Trophoblast cell (in vitro differentiated cells and primary cell): ENCODE results near the gene CD300A.
"Not testable (repeated sequence)": the region's sequence is repeated elsewhere in the genome, so short reads cannot be mapped to it uniquely, and the experiment has no call there.

Experiments
- DNase-seq, 2 donors: peaks; one replicate each; pipeline ENCODE4 v3.0.0-alpha.2; 2016
- H2AFZ ChIP-seq: 2 replicates; pipeline ENCODE4 v1.6.1; 2013; ENCODE audit warnings: low read length, moderate library complexity, mild to moderate bottlenecking; ENCODE audit not compliant: insufficient read depth, poor library complexity
- H2AK5ac ChIP-seq: 2 replicates; pipeline ENCODE4 v1.6.1; 2013; ENCODE audit warnings: mild to moderate bottlenecking, low read length
- H2BK120ac ChIP-seq: 2 replicates; pipeline ENCODE4 v1.6.1; 2013; ENCODE audit warnings: low read length, mild to moderate bottlenecking, moderate library complexity; ENCODE audit not compliant: insufficient read depth, poor library complexity
- H2BK12ac ChIP-seq: 2 replicates; pipeline ENCODE4 v1.6.1; 2013; ENCODE audit warnings: mild to moderate bottlenecking, low read length, moderate library complexity
- H2BK5ac ChIP-seq: 2 replicates; pipeline ENCODE4 v1.6.1; 2013; ENCODE audit warnings: low read length, low read depth, moderate library complexity, mild to moderate bottlenecking; ENCODE audit not compliant: poor library complexity
- H3K14ac ChIP-seq: 2 replicates; pipeline ENCODE4 v1.6.1; 2013; ENCODE audit warnings: mild to moderate bottlenecking, low read length
- H3K18ac ChIP-seq: 2 replicates; pipeline ENCODE4 v1.6.1; 2013; ENCODE audit warnings: mild to moderate bottlenecking, low read length
- H3K23ac ChIP-seq: 2 replicates; pipeline ENCODE4 v1.6.1; 2013; ENCODE audit warnings: low read length
- H3K27ac ChIP-seq: 2 replicates; pipeline ENCODE4 v1.5.1; 2013; ENCODE audit warnings: low read depth, mild to moderate bottlenecking, inconsistent platforms, low read length, moderate library complexity
- H3K27me3 ChIP-seq: 2 replicates; pipeline ENCODE4 v1.6.1; 2013; ENCODE audit warnings: inconsistent platforms, mild to moderate bottlenecking, low read length, moderate library complexity; ENCODE audit not compliant: insufficient read depth
- H3K36me3 ChIP-seq, 2 experiments: 1 replicate in 1 of 2; 2 replicates in 1 of 2; pipeline ENCODE4 v1.6.1; 2013; ENCODE audit warnings: low read length in 2 of 2, mild to moderate bottlenecking in 2 of 2, moderate library complexity in 1 of 2; ENCODE audit not compliant: insufficient read depth in 2 of 2, control insufficient read depth in 1 of 2
- H3K4ac ChIP-seq: 2 replicates; pipeline ENCODE4 v1.6.1; 2013; ENCODE audit warnings: low read depth, mild to moderate bottlenecking, low read length, moderate library complexity
- H3K4me1 ChIP-seq, 2 experiments: 1 replicate in 1 of 2; 2 replicates in 1 of 2; pipeline ENCODE4 v1.6.1; 2013; ENCODE audit warnings: low read length in 2 of 2, mild to moderate bottlenecking in 2 of 2, moderate library complexity in 1 of 2; ENCODE audit not compliant: insufficient read depth in 2 of 2, control insufficient read depth in 1 of 2
- H3K4me2 ChIP-seq: 2 replicates; pipeline ENCODE4 v1.6.1; 2013; ENCODE audit warnings: inconsistent platforms, mild to moderate bottlenecking, low read length, moderate library complexity
- H3K4me3 ChIP-seq: 2 replicates; pipeline ENCODE4 v1.5.1; 2013; ENCODE audit warnings: mild to moderate bottlenecking, low read depth, low read length, inconsistent platforms
- H3K79me1 ChIP-seq: one replicate; pipeline ENCODE4 v1.6.1; 2013; ENCODE audit warnings: low read length
- H3K79me2 ChIP-seq: 2 replicates; pipeline ENCODE4 v1.6.1; 2013; ENCODE audit warnings: low read length, mild to moderate bottlenecking; ENCODE audit not compliant: control insufficient read depth, insufficient read depth, poor library complexity
- H3K9ac ChIP-seq: 2 replicates; pipeline ENCODE4 v1.6.1; 2013; ENCODE audit warnings: mild to moderate bottlenecking, low read length
- H3K9me3 ChIP-seq: 2 replicates; pipeline ENCODE4 v1.6.1; 2013; ENCODE audit warnings: low read depth, mild to moderate bottlenecking, control low read depth, inconsistent platforms, low read length; ENCODE audit not compliant: insufficient read depth
- H4K12ac ChIP-seq: 2 replicates; pipeline ENCODE4 v1.6.1; 2013; ENCODE audit warnings: low read depth, mild to moderate bottlenecking, low read length, moderate library complexity
- H4K8ac ChIP-seq: 2 replicates; pipeline ENCODE4 v1.6.1; 2013; ENCODE audit warnings: low read depth, mild to moderate bottlenecking, low read length, moderate library complexity
- H4K91ac ChIP-seq: one replicate; pipeline ENCODE4 v1.6.1; 2013; ENCODE audit warnings: low read depth, mild to moderate bottlenecking, low read length, moderate library complexity
- WGBS: extraction: QIAGEN DNeasy Blood & Tissue Kit; methylation state at CpG from one replicate; pipeline ENCODE4 v1.1.7; 2013; ENCODE audit warnings: missing lambda C conversion rate; ENCODE audit not compliant: insufficient read length, insufficient coverage; ENCODE audit errors: extremely low coverage; 5-methylcytosine and 5-hydroxymethylcytosine counted together

Gene CD300A

GRCh38 chr17:74518413-74518981, 52.1 kb downstream of the CD300A start:
- not testable (repeated sequence) for H3K27ac ChIP-seq, H2AK5ac ChIP-seq, H4K8ac ChIP-seq, H3K23ac ChIP-seq, H2AFZ ChIP-seq, H3K18ac ChIP-seq, H3K27me3 ChIP-seq, H3K79me2 ChIP-seq, H4K12ac ChIP-seq, H3K4me1 ChIP-seq, H3K4ac ChIP-seq, H3K4me2 ChIP-seq, H3K9ac ChIP-seq, H3K4me3 ChIP-seq, H2BK120ac ChIP-seq, H3K79me1 ChIP-seq, H4K91ac ChIP-seq, DNase-seq, H2BK5ac ChIP-seq, H3K14ac ChIP-seq, H3K36me3 ChIP-seq, H2BK12ac ChIP-seq
- H3K9me3 ChIP-seq: peaks cover 37% of the 10 kb centered on the region
- no CpG with 5 or more reads among the region's 6 CpGs for WGBS

- no peaks in the 10 kb centered on the region for H3K27me3 ChIP-seq
- no peak overlapping the region for H3K9ac ChIP-seq
- no peak overlapping the region for H2BK120ac ChIP-seq
- H2BK12ac ChIP-seq: no peak overlapping the region
- no peak overlapping the region for H3K4ac ChIP-seq
- DNase-seq: no peak
- H3K79me1 ChIP-seq: no peaks in the 10 kb centered on the region
- no peak overlapping the region for H3K18ac ChIP-seq
- H3K14ac ChIP-seq: no peak overlapping the region
- no peak overlapping the region for H3K23ac ChIP-seq
- H2AFZ ChIP-seq: no peak overlapping the region
- H4K8ac ChIP-seq: no peak overlapping the region
- H3K36me3 ChIP-seq: no peaks in the 10 kb centered on the region
- H3K9me3 ChIP-seq: peaks cover 27% of the 10 kb centered on the region
- H4K12ac ChIP-seq: no peak overlapping the region
- H2AK5ac ChIP-seq: no peak overlapping the region
- H3K27ac ChIP-seq: no peak overlapping the region
- no peak overlapping the region for H3K4me2 ChIP-seq
- H4K91ac ChIP-seq: no peak overlapping the region
- no peaks in the 10 kb centered on the region for H3K4me1 ChIP-seq
- H2BK5ac ChIP-seq: no peak overlapping the region
- H3K79me2 ChIP-seq: no peaks in the 10 kb centered on the region
- WGBS: no CpG with 5 or more reads among the region's 3 CpGs
- H3K4me3 ChIP-seq: no peak overlapping the region
Measured at GRCh38 chr17:74520016-74520434, 53.6 kb downstream of the CD300A start.

GRCh38 chr17:74520790-74521480, 54.5 kb downstream of the CD300A start:
- DNase-seq: peak in 1 of 2 donors; percentile 52
- Histone ChIP-seq H3K4ac (no peak overlapping the region), H3K18ac (no peak overlapping the region), H4K91ac (no peak overlapping the region), H3K36me3 (no peaks in the 10 kb centered on the region), H3K4me1 (no peaks in the 10 kb centered on the region), H3K9ac (no peak overlapping the region), H3K9me3 (peaks cover 30% of the 10 kb centered on the region), H4K8ac (no peak overlapping the region), H3K79me1 (no peaks in the 10 kb centered on the region), H3K23ac (no peak overlapping the region), H4K12ac (no peak overlapping the region), H3K14ac (no peak overlapping the region), H2BK5ac (no peak overlapping the region), H3K27ac (no peak overlapping the region), H3K79me2 (no peaks in the 10 kb centered on the region), H3K4me2 (no peak overlapping the region), H3K4me3 (no peak overlapping the region), H2BK120ac (no peak overlapping the region), H3K27me3 (no peaks in the 10 kb centered on the region), H2BK12ac (no peak overlapping the region), H2AK5ac (no peak overlapping the region), H2AFZ (no peak overlapping the region)
- no CpG with 5 or more reads among the region's 21 CpGs for WGBS

GRCh38 chr17:74521701-74522201, 55.3 kb downstream of the CD300A start:
- no peak overlapping the region for H3K14ac ChIP-seq
- no peaks in the 10 kb centered on the region for H3K27me3 ChIP-seq
- H3K27ac ChIP-seq: no peak overlapping the region
- peak in 1 of 2 donors; percentile 10 for DNase-seq
- no peak overlapping the region for H2AFZ ChIP-seq
- no peak overlapping the region for H2BK120ac ChIP-seq
- H2BK12ac ChIP-seq: no peak overlapping the region
- WGBS: no CpG with 5 or more reads among the region's 9 CpGs
- no peak overlapping the region for H3K18ac ChIP-seq
- no peak overlapping the region for H3K4ac ChIP-seq
- H3K36me3 ChIP-seq: no peaks in the 10 kb centered on the region
- H3K4me2 ChIP-seq: no peak overlapping the region
- peaks cover 28% of the 10 kb centered on the region for H3K9me3 ChIP-seq
- H2AK5ac ChIP-seq: no peak overlapping the region
- H4K91ac ChIP-seq: no peak overlapping the region
- H3K79me2 ChIP-seq: no peaks in the 10 kb centered on the region
- H2BK5ac ChIP-seq: no peak overlapping the region
- no peak overlapping the region for H3K9ac ChIP-seq
- no peak overlapping the region for H4K8ac ChIP-seq
- no peaks in the 10 kb centered on the region for H3K4me1 ChIP-seq
- no peaks in the 10 kb centered on the region for H3K79me1 ChIP-seq
- no peak overlapping the region for H4K12ac ChIP-seq
- H3K23ac ChIP-seq: no peak overlapping the region
- no peak overlapping the region for H3K4me3 ChIP-seq
